ENCODE measurements around the gene KIF26A. TPM values are rescaled to one million over a fixed set of nuclear protein-coding genes. Genes with fewer than 3 reads are reported as not detected.

Gene KIF26A
- total RNA-seq, 2 experiments from 2014 or later = 7.7 to 7.9 TPM

GRCh38 chr14:104175811-104176210 lies 37.4 kb downstream of the KIF26A start:
- H3K27ac Mint-ChIP-seq = no peak overlapping the region
- CTCF ChIA-PET = no interaction called here

GRCh38 chr14:104176611-104177010 lies 38.2 kb downstream of the KIF26A start:
- Mint-ChIP-seq H3K9me3 (no peaks in the 10 kb centered on the region), H3K27me3 (no peaks in the 10 kb centered on the region), H3K4me1 (no peaks in the 10 kb centered on the region), H3K27ac (no peak overlapping the region), H3K36me3 (ENCODE audit: low read depth) (no peaks in the 10 kb centered on the region), H3K4me3 (no peak overlapping the region)
- ChIA-PET POLR2A (no interaction called here), CTCF (no interaction called here)
- DNase-seq = no peak

More at GRCh38 chr14:104175811-104176210, 37.4 kb downstream of the KIF26A start:
- POLR2A ChIA-PET = no interaction called here
- H3K4me3 Mint-ChIP-seq = no peak overlapping the region
- H3K27me3 Mint-ChIP-seq = no peaks in the 10 kb centered on the region
- no peaks in the 10 kb centered on the region for H3K4me1 Mint-ChIP-seq
- no peaks in the 10 kb centered on the region for H3K9me3 Mint-ChIP-seq
- H3K36me3 Mint-ChIP-seq (ENCODE audit: low read depth) = no peaks in the 10 kb centered on the region
- no peak for DNase-seq

- Mint-ChIP-seq H3K9me3 (no peaks in the 10 kb centered on the region), H3K27me3 (no peaks in the 10 kb centered on the region), H3K36me3 (ENCODE audit: low read depth) (no peaks in the 10 kb centered on the region), H3K4me1 (no peaks in the 10 kb centered on the region), H3K27ac (no peak overlapping the region), H3K4me3 (no peak overlapping the region)
- CTCF ChIA-PET = no interaction called here
- POLR2A ChIA-PET = no interaction called here
- no peak for DNase-seq
Measured at GRCh38 chr14:104177411-104177810, 39.0 kb downstream of the KIF26A start.

GRCh38 chr14:104178279-104178678 lies 39.9 kb downstream of the KIF26A start:
- CTCF ChIA-PET = no interaction called here
- no peak overlapping the region for H3K27ac Mint-ChIP-seq
- H3K27me3 Mint-ChIP-seq = no peaks in the 10 kb centered on the region
- POLR2A ChIA-PET = no interaction called here
- H3K9me3 Mint-ChIP-seq = no peaks in the 10 kb centered on the region
- H3K4me1 Mint-ChIP-seq = no peaks in the 10 kb centered on the region
- no peak for DNase-seq
- H3K36me3 Mint-ChIP-seq (ENCODE audit: low read depth) = no peaks in the 10 kb centered on the region
- H3K4me3 Mint-ChIP-seq = no peak overlapping the region

GRCh38 chr14:104179126-104179525 lies 40.7 kb downstream of the KIF26A start:
- ChIA-PET CTCF (no interaction called here), POLR2A (no interaction called here)
- no peaks in the 10 kb centered on the region for H3K9me3 Mint-ChIP-seq
- no peak overlapping the region for H3K4me3 Mint-ChIP-seq
- no peaks in the 10 kb centered on the region for H3K4me1 Mint-ChIP-seq
- DNase-seq = no peak
- no peaks in the 10 kb centered on the region for H3K36me3 Mint-ChIP-seq (ENCODE audit: low read depth)
- no peak overlapping the region for H3K27ac Mint-ChIP-seq
- H3K27me3 Mint-ChIP-seq = no peaks in the 10 kb centered on the region

GRCh38 chr14:104179564-104180129 lies 41.3 kb downstream of the KIF26A start:
- H3K27me3 Mint-ChIP-seq = no peaks in the 10 kb centered on the region
- no peak overlapping the region for H3K27ac Mint-ChIP-seq
- DNase-seq = no peak
- H3K4me3 Mint-ChIP-seq = no peak overlapping the region
- H3K4me1 Mint-ChIP-seq = no peaks in the 10 kb centered on the region
- no peaks in the 10 kb centered on the region for H3K36me3 Mint-ChIP-seq (ENCODE audit: low read depth)
- ChIA-PET CTCF (no interaction called here), POLR2A (no interaction called here)
- no peaks in the 10 kb centered on the region for H3K9me3 Mint-ChIP-seq

- no peak for DNase-seq
- Mint-ChIP-seq H3K9me3 (no peaks in the 10 kb centered on the region), H3K27me3 (no peaks in the 10 kb centered on the region), H3K4me3 (no peak overlapping the region), H3K4me1 (no peaks in the 10 kb centered on the region), H3K27ac (no peak overlapping the region), H3K36me3 (ENCODE audit: low read depth) (no peaks in the 10 kb centered on the region)
- CTCF ChIA-PET = no interaction called here
- POLR2A ChIA-PET = no interaction called here
Measured at GRCh38 chr14:104180561-104181165, 42.3 kb downstream of the KIF26A start.

GRCh38 chr14:104181761-104182530 lies 43.6 kb downstream of the KIF26A start:
- ChIA-PET CTCF (no interaction called here), POLR2A (no interaction called here)
- H3K4me1 Mint-ChIP-seq = no peaks in the 10 kb centered on the region
- no peaks in the 10 kb centered on the region for H3K27me3 Mint-ChIP-seq
- H3K27ac Mint-ChIP-seq = no peak overlapping the region
- H3K36me3 Mint-ChIP-seq (ENCODE audit: low read depth) = no peaks in the 10 kb centered on the region
- DNase-seq = no peak
- H3K9me3 Mint-ChIP-seq = no peaks in the 10 kb centered on the region
- no peak overlapping the region for H3K4me3 Mint-ChIP-seq

GRCh38 chr14:104182857-104183425 lies 44.6 kb downstream of the KIF26A start:
- Mint-ChIP-seq H3K9me3 (no peaks in the 10 kb centered on the region), H3K36me3 (ENCODE audit: low read depth) (no peaks in the 10 kb centered on the region), H3K27ac (no peak overlapping the region), H3K4me1 (no peaks in the 10 kb centered on the region), H3K4me3 (no peak overlapping the region), H3K27me3 (no peaks in the 10 kb centered on the region)
- ChIA-PET POLR2A (no interaction called here), CTCF (no interaction called here)
- no peak for DNase-seq

GRCh38 chr14:104183796-104184195 lies 45.4 kb downstream of the KIF26A start:
- DNase-seq = no peak
- Mint-ChIP-seq H3K4me3 (no peak overlapping the region), H3K27me3 (no peaks in the 10 kb centered on the region), H3K36me3 (ENCODE audit: low read depth) (no peaks in the 10 kb centered on the region), H3K9me3 (no peaks in the 10 kb centered on the region), H3K27ac (no peak overlapping the region), H3K4me1 (no peaks in the 10 kb centered on the region)
- CTCF ChIA-PET = no interaction called here
- POLR2A ChIA-PET = no interaction called here

GRCh38 chr14:104184506-104184905 lies 46.1 kb downstream of the KIF26A start:
- no peaks in the 10 kb centered on the region for H3K4me1 Mint-ChIP-seq
- no peak overlapping the region for H3K4me3 Mint-ChIP-seq
- H3K9me3 Mint-ChIP-seq = no peaks in the 10 kb centered on the region
- no peak for DNase-seq
- no peak overlapping the region for H3K27ac Mint-ChIP-seq
- ChIA-PET POLR2A (no interaction called here), CTCF (no interaction called here)
- no peaks in the 10 kb centered on the region for H3K27me3 Mint-ChIP-seq
- H3K36me3 Mint-ChIP-seq (ENCODE audit: low read depth) = no peaks in the 10 kb centered on the region

- no peaks in the 10 kb centered on the region for H3K27me3 Mint-ChIP-seq
- H3K4me3 Mint-ChIP-seq = no peak overlapping the region
- DNase-seq = no peak
- H3K36me3 Mint-ChIP-seq (ENCODE audit: low read depth) = no peaks in the 10 kb centered on the region
- no peak overlapping the region for H3K27ac Mint-ChIP-seq
- POLR2A ChIA-PET = no interaction called here
- no peaks in the 10 kb centered on the region for H3K9me3 Mint-ChIP-seq
- no peaks in the 10 kb centered on the region for H3K4me1 Mint-ChIP-seq
- CTCF ChIA-PET = no interaction called here
Measured at GRCh38 chr14:104184911-104185499, 46.6 kb downstream of the KIF26A start.

- no peak for DNase-seq
- Mint-ChIP-seq H3K4me3 (no peak overlapping the region), H3K36me3 (ENCODE audit: low read depth) (no peaks in the 10 kb centered on the region), H3K27me3 (no peaks in the 10 kb centered on the region), H3K4me1 (no peaks in the 10 kb centered on the region), H3K27ac (no peak overlapping the region), H3K9me3 (no peaks in the 10 kb centered on the region)
- CTCF ChIA-PET = no interaction called here
- POLR2A ChIA-PET = no interaction called here
Measured at GRCh38 chr14:104185916-104186495, 47.6 kb downstream of the KIF26A start.
